Middle frontal gyrus (tissue), 1 donor: ENCODE measurements around the gene HOMEZ.
A peak's percentile ranks its signal among the peaks of the same experiment; 100 is the strongest.
"Not testable (repeated sequence)": the region's sequence is repeated elsewhere in the genome, so short reads cannot be mapped to it uniquely, and the experiment has no call there.

ENCODE experiments used
- DNase-seq: peaks from one replicate; pipeline ENCODE4 v3.0.0-alpha.2; 2015; ENCODE audit warnings: low spot score; ENCODE audit errors: extremely low spot score

The HOMEZ gene

DNA sequence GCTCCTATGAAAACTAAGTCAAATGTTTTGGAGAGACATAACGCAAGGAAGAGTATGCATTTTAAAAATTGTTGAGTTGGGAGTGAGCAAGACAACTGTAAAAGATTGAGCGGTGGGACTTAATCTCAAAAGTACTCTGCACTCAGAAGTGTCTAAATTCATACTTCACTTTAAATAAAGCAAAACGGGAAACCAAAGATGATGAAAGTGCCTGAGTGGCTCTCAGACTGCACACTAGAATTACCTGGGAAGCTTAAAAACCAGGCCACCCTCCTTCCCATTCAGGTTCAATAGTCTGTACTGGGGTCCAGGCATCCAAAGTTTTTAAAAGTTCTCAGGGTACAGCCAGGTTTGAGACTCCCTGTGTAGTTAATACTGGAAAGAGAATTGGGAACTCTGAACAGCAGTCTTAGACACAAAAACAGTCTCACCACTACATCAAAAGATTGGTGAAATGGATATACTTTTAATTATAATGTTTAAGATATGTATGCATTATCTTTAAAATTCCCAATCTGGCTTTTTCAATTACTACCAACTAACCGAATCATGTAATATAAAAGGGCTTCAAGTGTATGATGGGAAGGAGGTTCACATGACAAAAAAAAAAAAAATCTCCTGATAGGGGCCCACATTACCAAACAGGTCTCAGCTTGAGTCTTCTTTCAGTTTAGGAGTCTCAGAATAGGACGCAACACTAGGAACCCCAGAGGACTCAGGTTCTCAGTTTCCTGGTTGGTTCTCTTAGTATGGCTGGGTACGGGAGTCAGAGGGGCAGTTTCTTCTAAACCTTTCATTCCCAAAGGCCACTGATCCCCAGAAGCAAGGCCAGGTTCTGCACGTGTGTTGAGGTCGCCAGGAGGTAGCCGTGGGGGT lies 1.0 kb downstream of the HOMEZ start:
- DNase-seq, result no peak

DNA sequence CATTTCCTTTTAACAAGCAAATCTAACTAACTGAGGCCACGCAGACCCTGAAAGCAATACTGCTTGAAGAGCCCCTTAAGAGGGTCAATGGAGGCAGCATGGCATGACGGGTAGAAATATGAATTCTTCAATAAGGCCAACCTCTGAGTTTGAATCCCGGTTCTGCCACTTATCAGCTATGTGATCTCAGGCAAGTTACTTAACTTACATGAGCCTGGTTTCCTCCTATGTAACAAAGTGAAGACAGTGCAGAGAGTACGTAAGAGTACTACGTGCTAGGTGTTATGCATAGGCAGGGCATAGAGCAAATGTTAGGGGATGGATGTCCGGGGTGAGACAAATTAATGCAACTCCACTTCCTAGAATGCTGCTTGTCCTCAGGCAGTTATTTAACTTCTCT lies 4.7 kb downstream of the HOMEZ start:
- no peak for DNase-seq

GRCh38 chr14:23277928-23278327 lies 8.0 kb downstream of the HOMEZ start:
- DNase-seq, result not testable (repeated sequence)

GRCh38 chr14:23277189-23277588 lies 8.7 kb downstream of the HOMEZ start:
- no peak for DNase-seq

- no peak for DNase-seq
These were observed 10.5 kb downstream of the HOMEZ start for GRCh38 chr14:23275412-23275811.

GRCh38 chr14:23269193-23269592 lies 16.7 kb downstream of the HOMEZ start:
- no peak for DNase-seq

GRCh38 chr14:23260849-23261248 lies 25.1 kb downstream of the HOMEZ start:
- DNase-seq, result not testable (repeated sequence)

DNA sequence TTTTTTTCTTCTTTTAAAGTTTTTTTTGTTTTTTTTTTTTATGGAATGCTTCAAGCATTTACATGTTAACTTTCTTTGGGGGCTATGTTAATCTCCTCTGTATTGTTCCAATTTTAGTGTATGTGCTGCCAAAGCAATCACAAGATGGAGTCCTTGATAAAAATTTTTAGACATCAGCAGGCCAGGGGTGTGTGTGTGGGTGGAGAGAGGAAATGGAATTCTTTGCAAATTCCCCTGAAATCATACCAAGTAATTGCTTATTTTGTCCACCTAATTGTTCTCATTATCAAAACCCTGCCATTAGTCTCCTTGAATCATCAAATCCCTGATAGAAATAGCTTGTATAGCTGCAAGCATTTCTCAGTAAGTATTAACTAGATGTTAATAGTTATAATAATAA lies 26.5 kb downstream of the HOMEZ start:
- no peak for DNase-seq

- DNase-seq, result no peak
These were observed 27.7 kb downstream of the HOMEZ start for GRCh38 chr14:23258256-23258655.

- no peak for DNase-seq
These were observed 33.3 kb downstream of the HOMEZ start for GRCh38 chr14:23252420-23253333.

GRCh38 chr14:23252006-23252405 lies 33.9 kb downstream of the HOMEZ start:
- DNase-seq, result no peak

GRCh38 chr14:23249824-23250223 lies 36.1 kb downstream of the HOMEZ start:
- no peak for DNase-seq

DNA sequence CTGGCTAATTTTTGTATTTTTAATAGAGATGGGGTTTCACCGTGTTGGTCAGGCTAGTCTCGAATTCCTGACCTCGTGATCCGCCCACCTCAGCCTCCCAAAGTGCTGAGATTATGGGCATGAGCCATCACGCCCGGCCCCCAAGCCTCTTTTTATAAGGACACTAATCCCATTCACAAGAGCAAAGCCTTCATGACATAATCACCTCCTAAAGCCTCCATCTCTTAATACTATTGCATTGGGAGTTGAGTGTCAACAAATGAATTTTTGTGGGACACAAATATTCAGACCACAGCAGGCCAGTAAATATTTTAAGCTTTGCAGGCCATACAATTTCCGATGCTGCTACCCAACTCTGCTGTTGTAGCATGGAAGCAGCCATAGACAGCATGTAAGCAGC lies 37.3 kb downstream of the HOMEZ start:
- DNase-seq, result no peak

DNA sequence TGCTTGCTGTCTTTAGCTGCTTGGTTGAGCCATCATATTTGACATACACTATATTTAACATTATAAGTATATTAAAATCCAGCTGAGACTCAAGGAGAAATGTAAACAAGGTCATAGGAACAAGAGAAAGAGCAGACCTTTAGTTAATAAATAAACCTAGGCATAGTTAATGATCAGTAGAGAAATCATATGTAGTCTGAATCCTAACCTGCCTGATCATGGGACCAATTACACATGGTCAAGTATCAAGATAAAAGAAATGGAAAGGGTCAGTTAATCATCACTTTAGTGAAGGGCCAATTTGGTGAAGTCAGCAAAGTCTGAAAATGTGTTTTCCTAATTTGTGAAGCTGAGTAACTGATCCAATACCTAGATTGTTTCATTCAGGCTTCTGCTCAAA lies 40.6 kb downstream of the HOMEZ start:
- DNase-seq, result no peak

DNA sequence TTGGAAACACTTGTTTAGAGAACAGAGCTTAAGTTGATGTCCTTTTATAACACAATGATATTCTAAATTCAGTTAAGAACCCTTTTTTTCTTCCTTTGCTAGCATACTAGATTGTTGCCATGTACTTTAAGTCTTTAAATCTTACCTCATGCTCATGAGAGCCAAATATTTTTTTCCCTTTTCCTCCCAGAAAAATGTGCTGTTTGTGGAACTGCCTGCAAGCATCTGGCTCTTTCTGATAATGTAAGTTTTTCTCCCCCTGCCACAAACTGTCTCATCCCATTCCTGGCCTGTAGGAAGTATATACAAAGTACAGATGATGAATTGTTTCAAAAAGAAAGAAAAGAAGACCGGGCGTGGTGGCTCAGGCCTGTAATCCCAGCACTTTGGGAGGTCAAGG lies 42.9 kb downstream of the HOMEZ start:
- DNase-seq, result no peak

GRCh38 chr14:23242076-23242475 lies 43.9 kb downstream of the HOMEZ start:
- no peak for DNase-seq

DNA sequence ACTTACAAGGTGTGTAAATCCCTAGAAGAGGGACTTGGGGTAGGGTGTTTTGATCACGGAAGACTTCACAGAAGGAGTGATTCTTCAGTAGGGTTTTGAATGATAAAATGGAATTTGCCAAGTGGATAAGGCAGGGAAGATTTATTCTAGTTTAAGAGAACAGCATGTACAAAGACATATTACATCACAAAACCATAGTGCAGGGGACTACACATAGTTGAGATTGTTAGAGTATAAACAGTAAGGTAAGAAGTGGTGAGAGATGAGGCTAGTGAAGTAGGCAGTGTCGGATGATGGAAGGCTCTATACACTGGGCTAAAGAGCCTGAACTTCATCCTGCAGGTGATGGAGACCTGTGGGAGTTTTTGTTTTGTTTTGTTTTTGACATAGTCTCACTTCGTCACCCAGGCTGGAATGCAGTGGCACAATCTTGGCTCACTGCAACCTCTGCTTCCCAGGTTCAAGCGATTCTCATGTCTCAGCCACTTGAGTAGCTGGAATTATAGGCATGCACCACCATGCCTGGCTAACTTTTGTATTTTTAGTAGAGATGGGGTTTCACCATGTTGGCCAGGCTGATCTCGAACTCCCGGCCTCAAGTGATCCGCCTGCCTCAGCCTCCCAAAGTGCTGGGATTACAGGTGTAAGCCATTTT lies 44.7 kb downstream of the HOMEZ start:
- not testable (repeated sequence) for DNase-seq

DNA sequence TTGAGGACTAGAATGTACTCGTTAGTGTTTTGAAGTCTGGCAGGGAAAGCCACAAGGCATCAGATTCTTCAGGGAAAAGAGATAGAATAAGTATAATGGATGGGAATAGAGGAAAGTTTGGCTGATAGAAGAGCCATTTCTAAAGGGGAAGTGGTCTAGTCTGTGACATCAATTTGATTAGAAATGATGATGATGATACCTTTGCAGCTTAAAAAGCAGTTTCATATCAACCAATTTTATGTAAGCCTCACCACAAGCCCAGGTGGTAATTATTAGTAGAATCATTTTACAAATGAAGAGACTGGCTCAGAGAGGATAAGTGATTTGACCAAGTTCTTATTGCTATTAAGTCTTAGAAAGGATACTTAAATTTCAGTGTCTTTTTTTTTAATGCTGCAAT lies 45.3 kb downstream of the HOMEZ start:
- DNase-seq, result no peak

GRCh38 chr14:23237772-23238594 lies 47.9 kb downstream of the HOMEZ start, which contains the start of gene RNF212B:
TSS of gene RNF212B (plus strand) at chr14:23237936. CDS start at chr14:23240346, 2,410 bp downstream.
- DNase-seq, result peak; percentile 48

- DNase-seq, result not testable (repeated sequence)
These were observed 53.6 kb downstream of the HOMEZ start for GRCh38 chr14:23232241-23232808.
